Measurements from ENCODE around the gene CACNA1C. TPM values are rescaled to one million over a fixed set of nuclear protein-coding genes. Genes with fewer than 3 reads are reported as not detected.

Gene CACNA1C
- total RNA-seq, 4 donors from 2014 or later: 1.4 to 3.7 (median 2.2) TPM

DNA sequence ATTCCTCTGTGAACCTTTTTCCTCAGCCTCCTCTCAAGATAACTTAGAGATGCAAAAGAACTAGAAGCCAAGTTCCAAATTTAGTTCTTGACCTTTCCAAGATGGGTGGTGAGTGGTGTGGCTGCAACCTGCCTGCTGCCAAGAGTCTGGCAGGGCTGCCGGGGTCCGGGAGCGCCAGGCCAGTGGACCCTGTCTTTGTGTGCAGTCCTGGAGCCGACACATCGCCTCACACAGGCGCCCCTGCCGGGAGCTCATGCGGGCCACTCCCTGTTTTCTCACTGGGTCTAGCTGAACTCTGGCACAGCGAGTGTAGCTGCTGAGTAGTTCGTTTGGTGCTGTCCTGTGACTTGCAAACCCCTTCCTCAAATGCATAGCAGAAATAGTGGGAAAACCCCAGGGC lies 84.9 kb downstream of the CACNA1C start:
- peak in 1 of 2 donors; percentile 67 for DNase-seq (ENCODE audit: low spot score in 2 of 2)
- 79% methylated on average over 10 of the region's 10 CpGs for WGBS
- Histone ChIP-seq H3K4me1 (no peaks in the 10 kb centered on the region), H3K4me3 (no peak overlapping the region), H3K36me3 (no peaks in the 10 kb centered on the region), H3K27me3 (no peaks in the 10 kb centered on the region), H3K9me3 (no peaks in the 10 kb centered on the region), H3K27ac (no peak overlapping the region)
- TF ChIP-seq EP300 (IDR thresholded peaks at IDR 0.05): no peak
- no peak for TF ChIP-seq POLR2A (IDR thresholded peaks at IDR 0.05)
- TF ChIP-seq, protein P1, sequence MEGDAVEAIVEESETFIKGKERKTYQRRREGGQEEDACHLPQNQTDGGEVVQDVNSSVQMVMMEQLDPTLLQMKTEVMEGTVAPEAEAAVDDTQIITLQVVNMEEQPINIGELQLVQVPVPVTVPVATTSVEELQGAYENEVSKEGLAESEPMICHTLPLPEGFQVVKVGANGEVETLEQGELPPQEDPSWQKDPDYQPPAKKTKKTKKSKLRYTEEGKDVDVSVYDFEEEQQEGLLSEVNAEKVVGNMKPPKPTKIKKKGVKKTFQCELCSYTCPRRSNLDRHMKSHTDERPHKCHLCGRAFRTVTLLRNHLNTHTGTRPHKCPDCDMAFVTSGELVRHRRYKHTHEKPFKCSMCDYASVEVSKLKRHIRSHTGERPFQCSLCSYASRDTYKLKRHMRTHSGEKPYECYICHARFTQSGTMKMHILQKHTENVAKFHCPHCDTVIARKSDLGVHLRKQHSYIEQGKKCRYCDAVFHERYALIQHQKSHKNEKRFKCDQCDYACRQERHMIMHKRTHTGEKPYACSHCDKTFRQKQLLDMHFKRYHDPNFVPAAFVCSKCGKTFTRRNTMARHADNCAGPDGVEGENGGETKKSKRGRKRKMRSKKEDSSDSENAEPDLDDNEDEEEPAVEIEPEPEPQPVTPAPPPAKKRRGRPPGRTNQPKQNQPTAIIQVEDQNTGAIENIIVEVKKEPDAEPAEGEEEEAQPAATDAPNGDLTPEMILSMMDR (IDR thresholded peaks at IDR 0.05): no peak

DNA sequence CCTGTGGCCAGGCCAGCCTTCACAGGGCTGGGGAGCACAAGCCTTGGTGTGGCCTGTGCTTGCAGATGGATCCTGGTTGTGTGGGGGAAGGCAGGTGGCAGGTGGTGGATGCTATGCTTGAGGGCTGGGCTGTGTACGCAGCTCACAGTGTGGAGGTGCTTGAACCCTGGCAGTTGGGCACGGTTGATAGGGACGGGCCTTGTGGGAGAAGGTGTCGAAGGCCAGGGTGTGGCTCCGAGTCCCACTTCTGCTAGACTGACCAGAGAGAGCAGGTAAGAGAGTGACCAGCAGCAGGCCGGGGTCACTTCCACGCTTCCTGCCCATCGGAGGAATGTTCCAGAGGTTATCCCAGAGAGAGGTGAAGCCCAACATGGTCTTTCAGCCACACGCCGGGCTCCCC lies 85.5 kb downstream of the CACNA1C start:
- peak in 1 of 2 donors; percentile 66 for DNase-seq (ENCODE audit: low spot score in 2 of 2)
- H3K36me3 ChIP-seq: no peaks in the 10 kb centered on the region
- TF ChIP-seq POLR2AphosphoS5 (IDR thresholded peaks at IDR 0.05): no peak
- TF ChIP-seq, protein P1 (IDR thresholded peaks at IDR 0.05): no peak
- no peak for TF ChIP-seq EP300 (IDR thresholded peaks at IDR 0.05)
- TF ChIP-seq POLR2A (IDR thresholded peaks at IDR 0.05): no peak
- H3K4me3 ChIP-seq: no peak overlapping the region
- WGBS: 94% methylated on average over 10 of the region's 10 CpGs
- no peaks in the 10 kb centered on the region for H3K9me3 ChIP-seq
- H3K27ac ChIP-seq: no peak overlapping the region
- H3K27me3 ChIP-seq: no peaks in the 10 kb centered on the region
- H3K4me1 ChIP-seq: no peaks in the 10 kb centered on the region

DNA sequence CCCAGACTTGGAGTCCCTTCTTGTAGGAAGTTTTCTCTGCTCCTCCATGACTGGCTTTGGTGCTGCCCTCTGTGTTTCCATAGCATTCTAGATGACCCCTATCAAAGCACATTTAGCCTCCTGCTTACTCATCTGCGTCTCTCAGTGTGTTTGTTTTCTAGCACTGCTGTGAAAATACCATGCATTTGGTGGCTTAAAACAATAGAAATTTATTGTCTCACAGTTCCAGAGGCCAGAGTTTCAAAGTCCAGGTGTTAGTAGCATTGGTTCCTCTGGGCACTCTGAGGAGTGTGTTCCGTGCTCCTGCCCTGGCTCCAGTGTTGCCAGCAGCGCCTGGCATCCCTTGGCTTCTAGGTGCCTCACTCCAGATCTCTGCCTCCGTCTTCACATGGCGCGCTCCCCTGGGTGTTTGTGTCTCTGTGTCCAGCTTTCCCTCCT lies 86.1 kb downstream of the CACNA1C start:
- H3K4me1 ChIP-seq: no peaks in the 10 kb centered on the region

DNA sequence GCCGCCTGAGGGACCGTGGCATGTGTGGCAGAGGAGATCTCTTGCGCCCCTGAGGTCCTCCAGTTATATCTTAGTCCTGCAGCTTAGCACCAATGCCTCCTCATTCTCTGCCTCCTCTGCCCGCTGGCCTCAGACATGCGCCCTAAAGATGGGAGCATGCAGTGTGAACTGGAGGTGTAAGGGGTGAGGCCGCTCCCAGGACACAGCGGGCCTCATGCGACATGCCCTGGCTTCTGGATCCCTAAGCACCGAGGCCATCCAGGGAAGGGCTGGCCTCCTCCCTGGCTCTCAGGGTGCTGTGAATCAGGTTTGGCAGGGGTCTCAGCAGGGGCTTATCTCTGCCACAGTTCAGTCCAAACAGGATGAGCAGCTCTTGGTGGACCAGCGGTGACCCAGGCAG lies 86.9 kb downstream of the CACNA1C start:
- TF ChIP-seq POLR2AphosphoS5 (IDR thresholded peaks at IDR 0.05): no peak
- TF ChIP-seq EP300 (IDR thresholded peaks at IDR 0.05): no peak
- TF ChIP-seq, protein P1 (IDR thresholded peaks at IDR 0.05): no peak
- no peak for TF ChIP-seq POLR2A (IDR thresholded peaks at IDR 0.05)
- H3K27me3 ChIP-seq: no peaks in the 10 kb centered on the region
- no peaks in the 10 kb centered on the region for H3K36me3 ChIP-seq
- no peaks in the 10 kb centered on the region for H3K4me1 ChIP-seq
- H3K27ac ChIP-seq: no peak overlapping the region
- 97% methylated on average over 7 of the region's 10 CpGs for WGBS
- no peaks in the 10 kb centered on the region for H3K9me3 ChIP-seq
- no peak overlapping the region for H3K4me3 ChIP-seq
- DNase-seq (ENCODE audit: low spot score in 2 of 2): peak in 1 of 2 donors; percentile 55

More for the DNA sequence above, 86.1 kb downstream of the CACNA1C start:
- Histone ChIP-seq H3K4me3 (no peak overlapping the region), H3K27ac (no peak overlapping the region), H3K9me3 (no peaks in the 10 kb centered on the region), H3K27me3 (no peaks in the 10 kb centered on the region), H3K36me3 (no peaks in the 10 kb centered on the region)
- TF ChIP-seq, protein P1 (IDR thresholded peaks at IDR 0.05): no peak
- TF ChIP-seq POLR2AphosphoS5 (IDR thresholded peaks at IDR 0.05) (no peak), POLR2A (IDR thresholded peaks at IDR 0.05) (no peak), EP300 (IDR thresholded peaks at IDR 0.05) (no peak)
- DNase-seq (ENCODE audit: low spot score in 2 of 2): peak in 1 of 2 donors; percentile 40
- 94% methylated on average over 6 of the region's 6 CpGs for WGBS

DNA sequence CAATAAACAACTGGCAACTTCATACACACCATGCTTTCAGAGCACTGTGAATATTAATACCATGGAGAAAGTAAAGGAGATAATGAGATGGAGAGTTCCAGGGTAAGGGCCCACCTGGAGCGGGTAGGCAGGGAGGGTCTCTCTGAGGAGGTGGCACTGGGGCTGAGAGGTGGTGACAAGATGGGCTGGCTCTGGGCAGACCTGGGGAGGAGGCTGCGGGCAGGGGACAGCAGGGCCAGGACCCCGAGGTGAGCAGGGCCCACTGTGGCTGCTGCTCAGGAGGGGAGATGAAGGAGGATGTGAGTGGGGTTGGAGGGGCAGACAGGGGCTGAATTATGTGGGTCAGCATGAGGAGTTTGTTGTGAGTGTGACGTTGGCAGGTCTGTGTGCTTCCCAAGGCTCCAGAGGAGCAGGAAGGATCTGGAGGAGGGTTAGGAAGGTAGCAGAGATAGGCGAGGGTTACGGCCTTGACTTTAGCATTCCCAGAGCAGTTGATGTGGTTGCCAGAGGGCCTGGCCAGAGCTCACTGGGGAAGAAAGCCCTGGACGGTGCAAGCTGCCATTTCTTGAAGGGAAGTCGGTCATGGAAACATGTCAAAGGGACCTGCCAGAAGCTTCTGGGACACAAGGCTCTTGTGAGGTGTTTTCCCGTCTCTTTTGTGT lies 88.2 kb downstream of the CACNA1C start:
- 89% methylated on average over 9 of the region's 9 CpGs for WGBS
- TF ChIP-seq POLR2A (IDR thresholded peaks at IDR 0.05): no peak
- TF ChIP-seq POLR2AphosphoS5 (IDR thresholded peaks at IDR 0.05): no peak
- no peak for TF ChIP-seq EP300 (IDR thresholded peaks at IDR 0.05)
- TF ChIP-seq, protein P1 (IDR thresholded peaks at IDR 0.05): no peak
- Histone ChIP-seq H3K4me3 (no peak overlapping the region), H3K4me1 (no peaks in the 10 kb centered on the region), H3K36me3 (no peaks in the 10 kb centered on the region), H3K27ac (no peak overlapping the region), H3K27me3 (no peaks in the 10 kb centered on the region), H3K9me3 (no peaks in the 10 kb centered on the region)
- DNase-seq (ENCODE audit: low spot score in 2 of 2): peak in 1 of 2 donors; percentile 43

Measured in suprapubic skin (tissue), 4 donors.